GM19240 (cell line): ENCODE results near the gene NUP210.

ENCODE experiments used
- DNase-seq: peaks from one replicate; pipeline ENCODE4 v3.0.0; 2011; ENCODE audit warnings: low spot score; ENCODE audit not compliant: insufficient read length

Gene NUP210

DNA sequence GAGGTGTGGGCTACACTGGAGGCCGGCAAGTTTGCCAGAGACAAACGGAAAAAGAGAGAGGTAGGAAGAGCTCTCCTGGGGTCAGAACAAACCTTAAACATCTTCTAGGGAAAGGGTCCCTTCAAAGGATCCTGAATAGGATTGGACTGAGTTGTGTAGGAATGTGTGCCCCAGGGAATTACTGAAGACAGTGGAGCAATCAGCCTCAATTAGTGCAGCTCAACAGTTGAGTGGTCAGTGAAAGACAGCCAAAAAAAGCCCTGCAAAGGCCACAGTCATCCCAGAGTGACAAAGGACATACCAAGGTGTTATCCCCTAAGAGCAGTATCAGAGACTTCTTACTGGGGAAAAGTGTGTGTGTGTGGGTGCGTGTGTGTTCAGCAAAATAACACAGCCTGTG, 70.3 kb downstream of the NUP210 start:
- DNase-seq: no peak

DNA sequence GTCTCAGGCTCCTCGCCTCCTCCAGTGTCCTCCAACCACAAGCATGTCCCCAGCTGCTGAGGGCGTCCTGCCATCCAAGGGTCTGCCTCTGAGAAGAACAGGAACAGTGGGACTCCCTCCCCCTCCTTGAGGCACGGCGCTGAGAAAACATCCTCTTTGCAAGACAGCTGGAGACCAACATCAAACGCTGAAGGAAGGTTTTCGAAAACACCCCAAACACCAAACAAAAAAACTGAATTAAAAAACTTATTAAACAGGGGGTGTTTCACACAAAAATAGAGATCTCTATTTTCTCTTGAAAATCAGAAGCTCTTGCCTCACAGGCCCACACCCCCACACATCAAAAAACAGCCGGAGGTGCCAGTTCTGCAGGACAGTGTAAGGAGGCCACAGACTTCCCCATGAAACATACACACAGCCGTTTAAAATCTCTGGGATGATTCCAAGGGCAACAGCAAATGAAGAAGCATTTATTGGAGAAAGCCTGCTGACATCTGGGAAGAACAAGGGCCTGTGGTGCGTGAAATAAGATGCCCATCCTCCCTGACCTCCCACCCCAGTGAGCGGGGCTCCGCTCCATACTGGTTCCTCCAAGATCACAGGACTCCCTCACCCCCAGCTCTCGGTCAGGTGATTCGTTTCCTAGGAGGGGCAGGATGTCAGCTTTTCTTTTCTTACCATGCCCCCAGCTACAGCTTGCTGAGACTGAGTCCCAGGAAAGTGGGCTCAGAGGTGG, 71.3 kb downstream of the NUP210 start:
- no peak for DNase-seq

DNA sequence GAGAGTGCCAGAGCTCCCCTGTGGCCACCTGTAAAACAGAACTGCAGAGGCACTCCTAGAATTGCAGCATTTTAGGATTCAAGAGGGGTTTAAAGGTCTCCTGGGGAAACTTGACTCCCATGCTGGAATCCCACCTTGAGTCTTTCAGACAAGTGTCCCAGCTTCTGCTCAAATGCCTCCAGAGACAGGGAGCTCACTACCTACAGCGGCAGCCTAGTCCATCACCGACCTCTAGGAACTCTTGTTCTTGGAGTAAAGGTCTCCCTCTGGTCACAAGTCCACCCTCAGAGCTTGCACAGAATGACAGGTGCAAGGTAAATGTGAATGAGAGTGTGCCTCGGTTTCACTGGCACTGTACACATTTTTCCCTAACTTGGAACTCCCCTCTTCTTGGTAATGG, 72.0 kb downstream of the NUP210 start:
- no peak for DNase-seq

- DNase-seq: no peak
These were observed 72.7 kb downstream of the NUP210 start for GRCh38 chr3:13347390-13347950.

GRCh38 chr3:13346481-13347389, 73.4 kb downstream of the NUP210 start:
- no peak for DNase-seq

GRCh38 chr3:13345772-13346171, 74.3 kb downstream of the NUP210 start:
- DNase-seq: no peak

GRCh38 chr3:13345284-13345683, 74.8 kb downstream of the NUP210 start:
- DNase-seq: no peak

DNA sequence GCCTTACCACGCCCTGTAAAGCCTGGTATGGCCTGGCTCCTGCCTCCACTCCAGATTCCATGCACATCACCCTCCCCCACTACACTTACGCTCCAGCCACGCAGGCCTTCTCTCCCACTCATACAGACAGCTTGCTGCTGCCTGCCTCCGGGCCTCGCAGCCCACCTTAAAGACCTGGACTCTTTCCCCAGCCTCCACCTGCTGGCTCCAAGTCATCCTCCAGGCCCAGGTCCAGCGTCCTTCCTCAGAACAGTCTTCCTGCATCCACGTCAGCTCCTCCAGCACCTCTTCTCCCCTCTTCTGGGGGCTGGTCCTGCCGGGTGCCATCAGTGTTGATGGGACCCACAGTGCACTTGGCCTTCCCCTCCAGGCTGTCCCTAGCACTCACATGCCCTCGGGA, 75.5 kb downstream of the NUP210 start:
- no peak for DNase-seq

DNA sequence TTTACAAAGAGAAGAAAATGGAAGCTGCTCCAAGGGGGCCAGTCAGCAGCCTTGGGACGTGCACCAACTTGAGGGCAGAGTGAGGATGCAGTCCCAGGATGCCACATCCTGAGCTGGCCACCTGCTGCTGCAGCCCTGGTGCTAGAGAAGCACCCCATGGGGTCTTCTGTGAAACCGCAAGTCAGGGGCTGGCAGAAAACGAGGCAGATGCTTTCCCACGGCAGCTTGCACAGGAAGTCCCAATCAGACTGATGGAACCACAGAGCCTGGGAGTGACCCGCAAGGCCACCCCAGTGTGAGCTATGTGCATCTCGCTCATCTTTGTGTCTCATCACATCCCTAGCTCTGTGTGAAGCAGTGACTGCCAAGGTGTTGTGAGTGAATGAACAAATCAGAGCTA, 76.5 kb downstream of the NUP210 start:
- DNase-seq: no peak

GRCh38 chr3:13341229-13341905, 78.8 kb downstream of the NUP210 start:
- DNase-seq: no peak

GRCh38 chr3:13339833-13340232, 80.3 kb downstream of the NUP210 start:
- DNase-seq: no peak

GRCh38 chr3:13338996-13339395, 81.1 kb downstream of the NUP210 start:
- no peak for DNase-seq

GRCh38 chr3:13338231-13338630, 81.9 kb downstream of the NUP210 start:
- DNase-seq: no peak

GRCh38 chr3:13336592-13336991, 83.5 kb downstream of the NUP210 start:
- DNase-seq: no peak

- no peak for DNase-seq
These were observed 84.6 kb downstream of the NUP210 start for GRCh38 chr3:13335503-13335902.

- no peak for DNase-seq
These were observed 85.1 kb downstream of the NUP210 start for GRCh38 chr3:13335059-13335458.

GRCh38 chr3:13333236-13333897, 86.8 kb downstream of the NUP210 start:
- no peak for DNase-seq

GRCh38 chr3:13332740-13333139, 87.4 kb downstream of the NUP210 start:
- no peak for DNase-seq

- peak; percentile 92 for DNase-seq
These were observed 88.0 kb downstream of the NUP210 start for GRCh38 chr3:13332158-13332557.

DNA sequence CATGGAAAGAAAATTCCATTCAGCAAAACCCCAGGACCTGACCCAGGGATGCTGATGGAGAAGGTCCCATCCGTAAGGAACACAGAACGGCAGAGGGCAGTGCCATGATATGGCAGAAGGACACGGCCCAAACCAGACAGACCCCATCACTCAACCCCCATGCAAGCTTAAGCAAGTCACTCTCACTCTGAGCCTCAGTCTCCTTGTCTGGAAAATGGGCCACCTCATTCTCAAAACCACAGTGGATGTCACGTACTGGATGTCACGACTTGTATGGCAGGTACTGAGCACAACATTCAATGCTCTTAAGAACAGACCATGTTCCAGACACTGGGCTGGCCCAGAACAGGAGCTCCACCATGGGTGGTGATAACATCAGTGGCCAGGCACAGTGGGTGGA, 90.4 kb downstream of the NUP210 start:
- DNase-seq: no peak

GRCh38 chr3:13325892-13326443, 94.2 kb downstream of the NUP210 start:
- DNase-seq: no peak
